Lower leg skin (tissue), 4 donors: Measurements from ENCODE around the gene A1CF. TPM values are rescaled to one million over a fixed set of nuclear protein-coding genes. Genes with fewer than 3 reads are reported as not detected.
"Not testable (repeated sequence)": the region's sequence is repeated elsewhere in the genome, so short reads cannot be mapped to it uniquely, and the experiment has no call there.

ENCODE experiments used
- DNase-seq, 2 donors: peaks; one replicate each; pipeline ENCODE4 v3.0.0-alpha.2; 2019; ENCODE audit warnings: low spot score in 2 of 2
- H3K4me3 ChIP-seq: fragments of 200-600 bp; sonication (generic); 2 replicates; pipeline ENCODE4 v1.5.1; 2017; ENCODE audit warnings: mild to moderate bottlenecking, low read depth; ENCODE audit not compliant: poor library complexity, severe bottlenecking
- POLR2A ChIP-seq, 2 donors: fragments of 450-650 bp; IDR thresholded peaks; one replicate each; pipeline ENCODE4 v1.6.1; 2016 to 2017; ENCODE audit warnings: antibody characterized with exemption in 2 of 2, mild to moderate bottlenecking in 1 of 2, moderate library complexity in 1 of 2
- WGBS, 2 donors: methylation state at CpG; one replicate each; pipeline ENCODE4 v1.1.5; 2018; 5-methylcytosine and 5-hydroxymethylcytosine counted together
- intact Hi-C: fragments of 100-400 bp; cut with DNase I; formaldehyde crosslinking; loops from one replicate; pipeline ENCODE4 v1.15.0; 2023; ENCODE audit warnings: low total_unique reads
- total RNA-seq, 4 donors: library from RNA; depleted of rRNA; stranded (reverse); fragments of >200 nt; gene quantifications; one replicate each; pipeline ENCODE4 v1.1.0, GENCODE V29; 2016
- TF ChIP-seq, protein P1 (sequence below), 3 donors: fragments of 450-650 bp; IDR thresholded peaks; one replicate each; pipeline ENCODE4 v1.5.1; 2016; ENCODE audit warnings: antibody characterized with exemption in 3 of 3, mild to moderate bottlenecking in 3 of 3, moderate library complexity in 2 of 3

Gene A1CF
- total RNA-seq, 4 donors from 2014 or later: not detected

DNA sequence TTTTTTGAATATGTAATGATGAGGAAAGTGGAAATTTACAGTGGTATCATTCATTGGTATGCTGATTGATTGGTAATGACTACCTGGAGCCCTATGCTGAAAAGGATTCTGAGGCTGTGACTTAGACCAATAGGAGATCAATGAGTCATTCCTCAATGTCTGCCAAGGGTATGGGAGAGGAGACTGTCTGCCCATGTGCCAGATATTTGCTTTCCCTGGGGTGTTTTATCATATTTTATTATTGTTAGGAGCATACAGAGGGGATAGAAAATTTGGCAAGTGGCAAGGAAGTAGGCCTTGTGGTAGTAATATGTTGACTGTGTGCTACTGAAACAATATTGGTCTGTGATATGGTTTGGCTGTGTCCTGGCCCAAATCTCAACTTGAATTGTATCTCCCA lies 90.9 kb downstream of the A1CF start:
- DNase-seq: no peak
- intact Hi-C loops: no loop called here
- TF ChIP-seq, protein P1, sequence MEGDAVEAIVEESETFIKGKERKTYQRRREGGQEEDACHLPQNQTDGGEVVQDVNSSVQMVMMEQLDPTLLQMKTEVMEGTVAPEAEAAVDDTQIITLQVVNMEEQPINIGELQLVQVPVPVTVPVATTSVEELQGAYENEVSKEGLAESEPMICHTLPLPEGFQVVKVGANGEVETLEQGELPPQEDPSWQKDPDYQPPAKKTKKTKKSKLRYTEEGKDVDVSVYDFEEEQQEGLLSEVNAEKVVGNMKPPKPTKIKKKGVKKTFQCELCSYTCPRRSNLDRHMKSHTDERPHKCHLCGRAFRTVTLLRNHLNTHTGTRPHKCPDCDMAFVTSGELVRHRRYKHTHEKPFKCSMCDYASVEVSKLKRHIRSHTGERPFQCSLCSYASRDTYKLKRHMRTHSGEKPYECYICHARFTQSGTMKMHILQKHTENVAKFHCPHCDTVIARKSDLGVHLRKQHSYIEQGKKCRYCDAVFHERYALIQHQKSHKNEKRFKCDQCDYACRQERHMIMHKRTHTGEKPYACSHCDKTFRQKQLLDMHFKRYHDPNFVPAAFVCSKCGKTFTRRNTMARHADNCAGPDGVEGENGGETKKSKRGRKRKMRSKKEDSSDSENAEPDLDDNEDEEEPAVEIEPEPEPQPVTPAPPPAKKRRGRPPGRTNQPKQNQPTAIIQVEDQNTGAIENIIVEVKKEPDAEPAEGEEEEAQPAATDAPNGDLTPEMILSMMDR (IDR thresholded peaks at IDR 0.05): no peak
- no peak for TF ChIP-seq POLR2A (IDR thresholded peaks at IDR 0.05)
- no peak overlapping the region for H3K4me3 ChIP-seq

DNA sequence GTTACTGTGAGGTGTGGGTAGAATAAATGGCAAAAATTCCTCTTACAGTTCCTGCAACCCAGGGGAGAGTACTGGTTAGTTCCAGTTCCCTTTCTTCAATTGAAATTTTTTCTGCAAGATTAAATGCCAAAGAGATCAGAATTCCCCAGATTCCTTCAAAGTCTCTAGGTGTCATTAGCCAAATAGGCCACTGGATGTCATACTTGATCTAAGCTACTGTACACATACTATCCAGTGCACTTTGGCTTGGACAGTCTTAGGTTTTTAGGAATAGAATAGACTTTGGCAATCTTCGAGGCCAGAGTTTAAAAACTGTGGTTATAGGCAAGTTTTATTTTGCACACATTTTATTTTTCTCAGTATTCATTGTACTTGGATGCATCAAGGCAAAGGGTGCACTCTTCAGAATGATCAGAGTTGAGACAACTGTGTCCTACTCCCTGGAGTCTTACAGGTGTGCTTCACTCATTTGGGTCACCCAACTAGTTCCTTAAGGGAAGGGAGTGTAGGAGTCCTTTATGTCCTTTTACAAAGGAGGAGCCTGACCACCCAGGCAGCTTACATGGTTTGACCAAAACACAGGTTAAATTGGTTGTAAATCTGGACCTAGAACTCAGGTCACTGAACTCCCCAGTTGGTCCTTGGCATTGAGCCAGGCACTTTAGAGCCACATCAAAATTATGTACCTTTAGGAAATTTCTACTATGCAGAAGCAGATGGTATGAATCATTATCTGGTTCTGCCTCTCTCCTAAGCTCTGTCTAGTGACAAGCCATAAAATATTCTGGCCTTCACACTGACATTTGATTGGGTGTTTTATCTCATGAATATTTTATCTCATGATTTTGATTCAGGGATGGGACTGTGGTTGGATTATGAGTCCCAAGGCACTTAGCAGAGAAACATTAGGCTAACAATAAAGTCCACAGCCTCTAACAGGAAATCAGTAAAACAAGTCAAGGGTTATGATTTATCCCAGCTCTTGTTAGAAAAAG lies 96.2 kb downstream of the A1CF start:
- no peak for TF ChIP-seq POLR2A (IDR thresholded peaks at IDR 0.05)
- TF ChIP-seq, protein P1 (IDR thresholded peaks at IDR 0.05): no peak
- no peak overlapping the region for H3K4me3 ChIP-seq
- intact Hi-C loops: no loop called here
- DNase-seq: no peak
- WGBS, 2 donors: 36 to 52% methylated on average over 1 of the region's 1 CpG

DNA sequence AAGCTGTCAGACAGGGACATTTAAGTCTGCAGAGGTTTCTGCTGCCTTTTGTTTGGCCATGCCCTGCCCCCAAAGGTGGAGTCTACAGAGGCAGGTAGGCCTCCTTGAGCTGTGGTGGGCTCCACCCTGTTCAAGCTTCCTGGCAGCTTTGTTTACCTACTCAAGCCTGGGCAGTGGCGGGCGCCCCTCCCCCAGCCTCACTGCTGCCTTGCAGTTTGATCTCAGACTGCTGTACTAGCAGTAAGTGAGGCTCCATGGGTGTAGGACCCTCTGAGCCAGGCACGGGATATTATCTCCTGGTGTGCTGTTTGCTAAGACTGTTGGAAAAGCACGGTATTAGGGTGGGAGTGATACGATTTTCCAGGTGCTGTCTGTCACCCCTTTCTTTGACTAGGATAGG lies 97.5 kb downstream of the A1CF start:
- intact Hi-C loops, DNase-seq, H3K4me3 ChIP-seq: not testable (repeated sequence)
- WGBS, 2 donors: 67 to 76% methylated on average over 4 to 5 of the region's 5 CpGs

- DNase-seq, intact Hi-C loops: not testable (repeated sequence)
Measured at GRCh38 chr10:50782017-50782416, 103.4 kb downstream of the A1CF start.

GRCh38 chr10:50780036-50780435 lies 105.4 kb downstream of the A1CF start:
- 70 to 75% methylated on average over 1 of the region's 1 CpG for WGBS, 2 donors

More at GRCh38 chr10:50782017-50782416, 103.4 kb downstream of the A1CF start:
- H3K4me3 ChIP-seq: not testable (repeated sequence)

GRCh38 chr10:50774868-50775267 lies 110.6 kb downstream of the A1CF start:
- WGBS, 2 donors: 56 to 58% methylated on average over 2 of the region's 2 CpGs
- H3K4me3 ChIP-seq, DNase-seq, intact Hi-C loops: not testable (repeated sequence)

More at GRCh38 chr10:50780036-50780435, 105.4 kb downstream of the A1CF start:
- H3K4me3 ChIP-seq, DNase-seq, intact Hi-C loops: not testable (repeated sequence)

GRCh38 chr10:50772042-50772441 lies 113.4 kb downstream of the A1CF start:
- DNase-seq, H3K4me3 ChIP-seq, intact Hi-C loops: not testable (repeated sequence)
- WGBS, 2 donors: 88 to 97% methylated on average over 2 to 3 of the region's 3 CpGs

DNA sequence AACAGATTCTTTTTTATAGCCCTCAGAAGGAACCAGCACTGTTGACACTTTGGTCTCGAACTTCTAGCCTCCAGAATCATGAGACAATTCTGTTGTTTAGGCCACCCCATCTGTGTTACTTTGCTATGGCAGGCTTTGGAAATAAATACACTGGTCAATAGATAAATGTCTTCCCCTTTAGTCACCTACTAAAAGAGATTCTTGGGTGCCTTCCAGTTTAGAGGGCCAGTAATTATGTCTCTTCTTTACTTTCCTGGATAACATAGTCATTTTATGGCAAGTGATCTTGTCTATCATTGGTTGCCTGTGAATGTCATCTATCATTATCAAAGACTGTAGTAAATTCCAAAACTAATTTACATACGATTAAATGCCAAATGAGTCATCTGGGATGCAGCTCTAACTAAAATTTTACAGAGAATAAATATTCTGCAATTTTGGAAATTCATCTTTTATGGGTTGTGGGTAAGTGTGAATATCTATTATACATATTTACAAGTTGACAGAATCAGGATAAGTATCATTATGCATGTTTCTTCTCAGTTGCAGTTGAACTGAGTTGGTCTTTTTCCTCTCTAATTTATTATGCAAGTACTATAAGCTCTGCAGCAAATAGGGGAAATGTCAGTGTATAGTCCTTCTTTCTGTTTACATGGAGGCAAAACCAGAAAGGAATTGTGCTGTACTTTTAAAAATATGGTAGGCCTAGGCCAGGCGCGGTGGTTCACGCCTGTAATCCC lies 118.5 kb downstream of the A1CF start:
- H3K4me3 ChIP-seq, DNase-seq, intact Hi-C loops: not testable (repeated sequence)
- WGBS, 2 donors: 81 to 91% methylated on average over 4 of the region's 5 CpGs

Other genes starting within 250 kb of the A1CF start
- gene ASAH2B, start 145.7 kb downstream of the A1CF start, total RNA-seq: 1 to 10 TPM; 1.2 to 4.0 (median 2.5) TPM
- 1 to 10 TPM in 3 of 4 donors, under 1 TPM in 1; 0.63 to 4.3 (median 2.1) TPM for gene PRKG1, start 188.9 kb upstream of the A1CF start, total RNA-seq